ENCODE data around the gene INAVA. TPM values are rescaled to one million over a fixed set of nuclear protein-coding genes. Genes with fewer than 3 reads are reported as not detected.
"Not testable (repeated sequence)": the region's sequence is repeated elsewhere in the genome, so short reads cannot be mapped to it uniquely, and the experiment has no call there.

INAVA gene
- total and polyA plus RNA-seq, 4 donors: 5.8 to 17.1 (median 9.3) TPM

DNA sequence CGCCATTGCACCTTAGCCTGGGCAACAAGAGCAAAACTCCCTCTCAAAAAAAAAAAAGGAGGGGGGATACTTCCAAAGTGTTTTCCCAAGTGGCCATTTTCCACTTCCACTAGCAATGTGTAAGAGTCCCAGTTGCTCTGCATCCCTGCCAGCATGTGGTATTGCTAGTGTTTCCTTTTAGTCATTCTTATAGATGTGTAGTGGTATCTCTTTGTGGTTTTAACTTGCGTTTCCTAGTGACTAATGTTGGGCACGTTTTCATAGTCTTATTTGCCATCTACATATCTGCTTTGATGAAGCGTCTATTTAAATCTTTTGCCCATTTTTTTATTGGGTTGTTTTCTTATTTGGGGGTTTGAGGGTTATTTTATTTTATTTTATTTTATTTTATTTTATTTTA is 31.1 kb downstream of the INAVA start:
- DNase-seq: no peak
- WGBS, 2 donors: 57 to 71% methylated on average over 4 of the region's 4 CpGs
- ATAC-seq (ENCODE audit: insufficient read depth, low FRiP score): no peak
- TF ChIP-seq, protein P1, sequence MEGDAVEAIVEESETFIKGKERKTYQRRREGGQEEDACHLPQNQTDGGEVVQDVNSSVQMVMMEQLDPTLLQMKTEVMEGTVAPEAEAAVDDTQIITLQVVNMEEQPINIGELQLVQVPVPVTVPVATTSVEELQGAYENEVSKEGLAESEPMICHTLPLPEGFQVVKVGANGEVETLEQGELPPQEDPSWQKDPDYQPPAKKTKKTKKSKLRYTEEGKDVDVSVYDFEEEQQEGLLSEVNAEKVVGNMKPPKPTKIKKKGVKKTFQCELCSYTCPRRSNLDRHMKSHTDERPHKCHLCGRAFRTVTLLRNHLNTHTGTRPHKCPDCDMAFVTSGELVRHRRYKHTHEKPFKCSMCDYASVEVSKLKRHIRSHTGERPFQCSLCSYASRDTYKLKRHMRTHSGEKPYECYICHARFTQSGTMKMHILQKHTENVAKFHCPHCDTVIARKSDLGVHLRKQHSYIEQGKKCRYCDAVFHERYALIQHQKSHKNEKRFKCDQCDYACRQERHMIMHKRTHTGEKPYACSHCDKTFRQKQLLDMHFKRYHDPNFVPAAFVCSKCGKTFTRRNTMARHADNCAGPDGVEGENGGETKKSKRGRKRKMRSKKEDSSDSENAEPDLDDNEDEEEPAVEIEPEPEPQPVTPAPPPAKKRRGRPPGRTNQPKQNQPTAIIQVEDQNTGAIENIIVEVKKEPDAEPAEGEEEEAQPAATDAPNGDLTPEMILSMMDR (IDR thresholded peaks at IDR 0.05; ENCODE audit: control extremely low read depth, extremely low read depth): no peak
- H3K36me3 ChIP-seq (ENCODE audit: control insufficient read depth in 4 of 4, insufficient read depth in 4 of 4, low read length in 4 of 4): no peaks in the 10 kb centered on the region
- no peaks in the 10 kb centered on the region for H3K4me1 ChIP-seq (ENCODE audit: control insufficient read depth in 5 of 5, insufficient read depth in 5 of 5, low read length in 5 of 5)
- H3K4me3 ChIP-seq: no peak overlapping the region
- H3K27me3 ChIP-seq (ENCODE audit: control insufficient read depth in 3 of 3, insufficient read depth in 3 of 3, low read length in 2 of 3): no peaks in the 10 kb centered on the region
- no peak overlapping the region for H3K9ac ChIP-seq (ENCODE audit: insufficient read depth in 1 of 2, low read length in 2 of 2)
- H3K9me3 ChIP-seq (ENCODE audit: control insufficient read depth in 4 of 4, insufficient read depth in 3 of 4, low read length in 3 of 4): no peaks in the 10 kb centered on the region
- H3K27ac ChIP-seq (ENCODE audit: low read depth in 1 of 2, low read length in 1 of 2): no peak overlapping the region

- no peak overlapping the region for H3K27ac ChIP-seq (ENCODE audit: low read depth in 1 of 2, low read length in 1 of 2)
These were observed 35.0 kb downstream of the INAVA start for GRCh38 chr1:200929530-200930278.

DNA sequence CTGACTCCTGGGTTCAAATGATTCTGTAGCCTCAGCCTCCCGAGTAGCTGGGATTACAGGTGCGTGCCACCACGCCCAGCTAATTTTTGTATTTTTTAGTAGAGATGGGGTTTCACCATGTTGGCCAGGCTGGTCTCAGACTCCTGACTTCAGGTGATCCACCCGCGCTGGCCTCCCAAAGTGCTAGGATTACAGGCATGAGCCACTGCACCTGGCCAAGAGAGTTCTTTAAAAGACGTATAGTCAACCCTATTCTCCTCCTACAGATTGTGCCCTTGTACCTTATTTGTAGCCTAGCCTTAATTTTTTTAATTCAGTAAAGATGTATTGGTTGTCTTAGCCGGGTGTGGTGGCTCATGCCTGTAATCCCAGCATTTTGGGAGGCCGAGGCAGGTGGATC is 35.6 kb downstream of the INAVA start:
- not testable (repeated sequence) for H3K36me3 ChIP-seq (ENCODE audit: control insufficient read depth in 4 of 4, insufficient read depth in 4 of 4, low read length in 4 of 4); H3K4me3 ChIP-seq; H3K27me3 ChIP-seq (ENCODE audit: control insufficient read depth in 3 of 3, insufficient read depth in 3 of 3, low read length in 2 of 3); ATAC-seq (ENCODE audit: insufficient read depth, low FRiP score); H3K9ac ChIP-seq (ENCODE audit: insufficient read depth in 1 of 2, low read length in 2 of 2); H3K27ac ChIP-seq (ENCODE audit: low read depth in 1 of 2, low read length in 1 of 2); DNase-seq; H3K9me3 ChIP-seq (ENCODE audit: control insufficient read depth in 4 of 4, insufficient read depth in 3 of 4, low read length in 3 of 4); H3K4me1 ChIP-seq (ENCODE audit: control insufficient read depth in 5 of 5, insufficient read depth in 5 of 5, low read length in 5 of 5)
- 90 to 93% methylated on average over 8 of the region's 8 CpGs for WGBS, 2 donors

More at GRCh38 chr1:200929530-200930278, 35.0 kb downstream of the INAVA start:
- no peak overlapping the region for H3K4me3 ChIP-seq
- H3K9ac ChIP-seq (ENCODE audit: insufficient read depth in 1 of 2, low read length in 2 of 2): no peak overlapping the region
- peaks cover 0 to 1% (median 0%) of the 10 kb centered on the region in 4 donors for H3K9me3 ChIP-seq (ENCODE audit: control insufficient read depth in 4 of 4, insufficient read depth in 3 of 4, low read length in 3 of 4)
- H3K27me3 ChIP-seq (ENCODE audit: control insufficient read depth in 3 of 3, insufficient read depth in 3 of 3, low read length in 2 of 3): no peaks in the 10 kb centered on the region
- 84 to 92% methylated on average over 4 of the region's 4 CpGs for WGBS, 2 donors
- ATAC-seq (ENCODE audit: insufficient read depth, low FRiP score) (no peak), DNase-seq (no peak)
- no peaks in the 10 kb centered on the region for H3K4me1 ChIP-seq (ENCODE audit: control insufficient read depth in 5 of 5, insufficient read depth in 5 of 5, low read length in 5 of 5)
- TF ChIP-seq, protein P1 (IDR thresholded peaks at IDR 0.05; ENCODE audit: control extremely low read depth, extremely low read depth): no peak
- no peaks in the 10 kb centered on the region for H3K36me3 ChIP-seq (ENCODE audit: control insufficient read depth in 4 of 4, insufficient read depth in 4 of 4, low read length in 4 of 4)

- no peak for DNase-seq
- H3K9me3 ChIP-seq (ENCODE audit: control insufficient read depth in 4 of 4, insufficient read depth in 3 of 4, low read length in 3 of 4): peaks cover 0 to 1% (median 0%) of the 10 kb centered on the region in 4 donors
- no peak overlapping the region for H3K9ac ChIP-seq (ENCODE audit: insufficient read depth in 1 of 2, low read length in 2 of 2)
- no peak overlapping the region for H3K4me3 ChIP-seq
- WGBS, 2 donors: 87 to 94% methylated on average over 2 of the region's 2 CpGs
- H3K36me3 ChIP-seq (ENCODE audit: control insufficient read depth in 4 of 4, insufficient read depth in 4 of 4, low read length in 4 of 4): no peaks in the 10 kb centered on the region
- H3K4me1 ChIP-seq (ENCODE audit: control insufficient read depth in 5 of 5, insufficient read depth in 5 of 5, low read length in 5 of 5): no peaks in the 10 kb centered on the region
- no peak overlapping the region for H3K27ac ChIP-seq (ENCODE audit: low read depth in 1 of 2, low read length in 1 of 2)
- H3K27me3 ChIP-seq (ENCODE audit: control insufficient read depth in 3 of 3, insufficient read depth in 3 of 3, low read length in 2 of 3): no peaks in the 10 kb centered on the region
- no peak for ATAC-seq (ENCODE audit: insufficient read depth, low FRiP score)
- TF ChIP-seq, protein P1 (IDR thresholded peaks at IDR 0.05; ENCODE audit: control extremely low read depth, extremely low read depth): no peak
These were observed 37.1 kb downstream of the INAVA start for GRCh38 chr1:200931776-200932175.

Measured in lung (tissue), 12 donors.